ENCODE data around the gene NRG2. TPM values are rescaled to one million over a fixed set of nuclear protein-coding genes. Genes with fewer than 3 reads are reported as not detected.

The NRG2 gene
- total RNA-seq, 6 donors from 2014 or later, result 0.46 to 4.2 (median 1.5) TPM

GRCh38 chr5:139851558-139851957 lies 191.5 kb downstream of the NRG2 start:
- WGBS, 2 donors, result 95% methylated on average over 17 to 19 of the region's 19 CpGs
- no peaks in the 10 kb centered on the region for H3K36me3 ChIP-seq
- DNase-seq (peak in 1 of 2 donors; percentile 71), ATAC-seq (ENCODE audit: low FRiP score in 2 of 2) (no peak)
- H3K4me1 ChIP-seq, result peaks cover 10 to 25% (median 20%) of the 10 kb centered on the region in 4 donors
- no peaks in the 10 kb centered on the region for H3K9me3 ChIP-seq
- TF ChIP-seq CTCF (IDR thresholded peaks at IDR 0.05), result no peak
- no peak for TF ChIP-seq POLR2AphosphoS5 (IDR thresholded peaks at IDR 0.05)
- no peak overlapping the region for H3K4me3 ChIP-seq
- H3K27me3 ChIP-seq, result peaks cover 0 to 3% (median 0%) of the 10 kb centered on the region in 4 donors
- H3K27ac ChIP-seq, result no peak overlapping the region

- Histone ChIP-seq H3K36me3 (no peaks in the 10 kb centered on the region), H3K4me1 (peaks cover 10 to 25% (median 20%) of the 10 kb centered on the region in 4 donors), H3K27me3 (peaks cover 0 to 3% (median 0%) of the 10 kb centered on the region in 4 donors), H3K9me3 (no peaks in the 10 kb centered on the region), H3K27ac (peak overlapping the region in 1 of 4 donors; percentile 64), H3K4me3 (no peak overlapping the region)
- TF ChIP-seq POLR2AphosphoS5 (IDR thresholded peaks at IDR 0.05), result no peak
- no peak for TF ChIP-seq EP300 (IDR thresholded peaks at IDR 0.05)
- no peak for TF ChIP-seq POLR2A (IDR thresholded peaks at IDR 0.05)
- no peak for TF ChIP-seq CTCF (IDR thresholded peaks at IDR 0.05)
- ATAC-seq (ENCODE audit: low FRiP score in 2 of 2), result no peak
- DNase-seq, result no peak
- 67 to 86% methylated on average over 3 of the region's 3 CpGs for WGBS, 2 donors
Observed at GRCh38 chr5:139850423-139851016, 192.6 kb downstream of the NRG2 start.

- 47 to 70% methylated on average over 2 of the region's 2 CpGs for WGBS, 2 donors
- peaks cover 0 to 3% (median 0%) of the 10 kb centered on the region in 4 donors for H3K27me3 ChIP-seq
- DNase-seq (no peak), ATAC-seq (ENCODE audit: low FRiP score in 2 of 2) (peak in 1 of 2 donors; percentile 40)
- no peaks in the 10 kb centered on the region for H3K9me3 ChIP-seq
- TF ChIP-seq EP300 (IDR thresholded peaks at IDR 0.05) (no peak), POLR2AphosphoS5 (IDR thresholded peaks at IDR 0.05) (peak in 1 of 2 donors; percentile 40), CTCF (IDR thresholded peaks at IDR 0.05) (no peak)
- H3K36me3 ChIP-seq, result no peaks in the 10 kb centered on the region
- peaks cover 10 to 25% (median 20%) of the 10 kb centered on the region in 4 donors for H3K4me1 ChIP-seq
- no peak overlapping the region for H3K4me3 ChIP-seq
- H3K27ac ChIP-seq, result peak overlapping the region; percentile 24 to 64 (median 39)
Observed at GRCh38 chr5:139849942-139850341, 193.2 kb downstream of the NRG2 start.

- WGBS, 2 donors, result 63 to 75% methylated on average over 7 of the region's 7 CpGs
- no peak for ATAC-seq (ENCODE audit: low FRiP score in 2 of 2)
- Histone ChIP-seq H3K27ac (peak overlapping the region; percentile 24 to 64 (median 39)), H3K36me3 (no peaks in the 10 kb centered on the region), H3K9me3 (no peaks in the 10 kb centered on the region), H3K4me3 (no peak overlapping the region), H3K27me3 (peaks cover 0 to 3% (median 0%) of the 10 kb centered on the region in 4 donors), H3K4me1 (peaks cover 10 to 27% (median 20%) of the 10 kb centered on the region in 4 donors)
- TF ChIP-seq POLR2A (IDR thresholded peaks at IDR 0.05), result no peak
- no peak for TF ChIP-seq EP300 (IDR thresholded peaks at IDR 0.05)
- TF ChIP-seq CTCF (IDR thresholded peaks at IDR 0.05), result no peak
- no peak for TF ChIP-seq POLR2AphosphoS5 (IDR thresholded peaks at IDR 0.05)
- no peak for DNase-seq
Observed at GRCh38 chr5:139849501-139849900, 193.6 kb downstream of the NRG2 start.
